GM21529 (cell line): ENCODE measurements around the gene SRSF10.

Experiments used
- ATAC-seq: cut with Tn5 transposase; IDR thresholded peaks from one replicate; pipeline ENCODE4 v1.9.1; 2021; ENCODE audit not compliant: unreplicated experiment

The SRSF10 gene

DNA sequence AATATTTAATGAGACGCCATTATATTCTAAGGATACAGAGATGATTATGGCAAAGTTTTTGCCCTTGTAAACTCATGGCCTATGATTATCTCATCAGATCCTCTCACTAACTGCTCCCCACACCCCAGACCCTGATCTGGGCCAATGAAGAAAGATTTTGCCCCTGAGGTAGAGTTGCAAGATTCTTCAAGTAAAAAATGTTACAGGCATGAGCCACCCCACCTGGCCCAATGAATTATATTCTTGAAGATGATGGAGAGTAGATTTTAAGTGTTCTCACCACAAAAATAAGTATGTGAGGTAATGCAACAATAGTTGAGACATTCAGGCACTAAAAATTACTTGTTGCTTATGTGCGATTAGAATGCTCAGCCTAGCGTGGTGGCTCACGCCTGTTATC, 65.2 kb downstream of the SRSF10 start:
- ATAC-seq: no peak
